ENCODE results near the gene ANAPC13.

The ANAPC13 gene

DNA sequence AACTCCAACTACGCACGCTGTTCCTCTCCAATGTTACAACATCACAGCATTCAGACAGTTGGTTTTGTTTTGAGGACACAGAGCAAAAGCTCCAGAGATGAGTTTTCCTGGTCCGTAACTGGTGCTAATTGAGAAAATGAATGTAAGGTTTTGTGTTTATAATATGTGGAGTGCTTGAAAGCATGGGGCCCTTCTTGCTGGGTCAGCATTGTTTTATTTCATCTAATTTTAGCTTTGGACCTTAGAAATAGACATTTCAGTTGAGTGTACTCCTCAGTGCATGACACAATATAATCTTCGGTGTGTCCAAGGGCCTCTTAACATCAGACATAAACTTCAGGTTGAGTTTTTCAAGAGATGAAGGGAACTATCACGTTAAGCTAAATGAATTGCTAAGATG is 37.1 kb downstream of the ANAPC13 start:
- DNase-seq: no peak

DNA sequence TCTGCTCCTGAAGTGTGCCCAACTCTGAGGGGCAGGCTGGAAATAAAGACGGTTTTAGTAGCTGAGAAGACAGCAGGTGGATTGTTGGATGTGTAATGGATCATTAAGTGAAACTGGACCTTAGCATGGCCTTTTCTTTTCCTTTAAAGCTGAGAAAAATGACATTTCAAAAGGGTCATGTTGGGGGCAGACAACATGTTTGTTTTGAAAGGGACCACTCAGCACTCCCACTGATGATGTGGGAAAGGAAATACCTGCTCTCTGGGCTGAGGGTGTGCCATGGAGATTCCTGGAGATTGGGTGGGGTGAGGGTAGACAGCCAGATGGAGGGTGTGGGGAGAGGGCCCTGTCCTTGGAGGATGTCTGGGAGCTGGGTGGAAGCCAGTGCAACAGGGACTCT is 38.4 kb downstream of the ANAPC13 start:
- DNase-seq: no peak

DNA sequence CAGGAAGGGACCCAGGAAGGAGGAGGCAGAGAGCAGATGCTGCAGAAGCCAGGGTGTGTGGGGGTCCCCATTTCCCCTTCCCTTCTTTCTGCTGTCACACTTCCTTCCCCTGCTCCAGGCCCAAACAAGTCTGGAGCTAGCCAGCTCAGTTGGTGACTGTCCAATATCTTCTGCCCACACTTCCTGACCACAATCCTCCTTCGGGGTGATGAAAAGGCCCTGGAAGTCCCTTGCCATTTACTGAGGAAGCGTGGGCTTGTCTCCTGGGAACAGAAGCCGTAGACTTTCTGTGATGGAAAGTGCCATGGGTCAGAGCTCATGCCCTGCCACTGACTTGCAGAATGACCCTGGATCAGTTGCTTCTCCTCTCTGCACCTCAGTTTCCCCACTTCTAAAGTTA is 39.0 kb downstream of the ANAPC13 start:
- no peak for DNase-seq

DNA sequence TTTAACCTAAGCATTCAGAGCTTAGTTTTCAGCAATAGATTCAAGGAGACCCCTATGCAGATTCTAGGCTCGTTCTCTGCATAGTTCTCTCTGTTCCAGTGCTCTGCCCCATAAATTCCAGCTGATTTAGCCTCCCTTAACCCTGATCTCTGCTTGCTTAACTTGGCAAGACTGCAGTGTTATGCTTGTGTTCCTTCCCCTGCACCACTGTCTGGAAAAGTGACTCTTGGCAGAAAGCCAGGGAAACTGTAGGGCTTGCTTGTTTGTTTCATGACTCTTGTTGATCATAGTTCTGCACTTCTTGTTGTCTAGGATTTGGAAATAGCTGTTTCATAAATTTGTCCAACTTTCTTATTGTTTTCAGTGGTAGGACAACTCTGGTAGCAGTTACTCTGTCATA is 40.1 kb downstream of the ANAPC13 start:
- no peak for DNase-seq

DNA sequence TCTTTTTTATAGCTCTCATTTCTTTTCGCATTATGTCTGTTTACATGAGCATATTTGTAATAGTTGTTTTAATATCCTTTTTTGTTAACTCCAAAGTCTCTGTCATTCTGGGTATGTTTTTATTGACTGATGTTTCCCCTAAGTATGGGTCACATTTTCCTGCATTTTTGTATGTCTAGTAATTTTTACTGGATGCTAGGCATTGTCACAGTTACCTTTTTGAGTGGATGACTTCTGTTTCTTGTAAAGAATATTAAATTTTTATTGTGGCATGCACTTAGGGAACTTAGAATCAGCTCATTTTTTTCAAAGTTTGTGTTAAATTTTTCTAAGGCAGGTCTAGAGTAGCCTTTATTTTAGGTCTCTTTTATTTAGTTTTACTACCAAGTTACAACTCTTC is 40.7 kb downstream of the ANAPC13 start:
- no peak for DNase-seq

DNA sequence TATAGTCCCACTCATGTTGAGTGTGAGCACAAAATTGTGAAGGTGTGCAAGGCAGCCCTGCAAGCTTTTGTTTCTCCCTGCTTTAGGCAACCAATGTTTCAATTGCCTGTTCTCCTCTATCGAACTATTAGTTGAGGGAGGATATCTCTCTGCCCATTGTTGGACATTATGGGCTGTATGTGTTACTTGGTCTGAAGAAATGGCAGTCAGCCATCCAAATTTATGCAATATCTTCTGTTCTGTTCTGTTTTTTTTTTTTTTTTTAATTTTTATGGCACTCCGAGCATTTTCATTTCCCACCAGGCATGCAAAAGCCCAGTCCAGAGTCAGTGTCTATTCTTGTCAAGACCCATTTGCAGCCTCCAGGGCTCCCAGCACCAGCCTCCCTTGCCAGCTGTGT is 44.0 kb downstream of the ANAPC13 start:
- no peak for DNase-seq

DNA sequence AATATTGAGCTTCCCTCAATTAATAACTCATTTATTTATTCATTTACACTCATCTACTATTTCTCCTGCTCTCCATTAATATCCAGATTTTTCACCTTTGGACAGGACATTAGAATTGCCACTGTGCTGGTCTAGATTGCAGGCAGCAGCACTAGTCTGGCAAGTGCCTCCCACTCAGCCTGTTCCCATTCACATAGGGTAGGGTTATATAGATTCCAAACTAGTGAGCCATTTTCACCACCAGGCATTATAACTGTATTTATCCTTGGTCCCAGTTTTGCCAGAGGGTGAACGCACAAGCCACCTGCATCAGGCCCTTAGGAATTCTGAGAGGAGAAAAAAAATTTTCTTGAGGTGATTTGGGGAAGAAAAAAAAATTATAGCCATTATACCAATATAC is 44.5 kb downstream of the ANAPC13 start:
- DNase-seq: no peak

DNA sequence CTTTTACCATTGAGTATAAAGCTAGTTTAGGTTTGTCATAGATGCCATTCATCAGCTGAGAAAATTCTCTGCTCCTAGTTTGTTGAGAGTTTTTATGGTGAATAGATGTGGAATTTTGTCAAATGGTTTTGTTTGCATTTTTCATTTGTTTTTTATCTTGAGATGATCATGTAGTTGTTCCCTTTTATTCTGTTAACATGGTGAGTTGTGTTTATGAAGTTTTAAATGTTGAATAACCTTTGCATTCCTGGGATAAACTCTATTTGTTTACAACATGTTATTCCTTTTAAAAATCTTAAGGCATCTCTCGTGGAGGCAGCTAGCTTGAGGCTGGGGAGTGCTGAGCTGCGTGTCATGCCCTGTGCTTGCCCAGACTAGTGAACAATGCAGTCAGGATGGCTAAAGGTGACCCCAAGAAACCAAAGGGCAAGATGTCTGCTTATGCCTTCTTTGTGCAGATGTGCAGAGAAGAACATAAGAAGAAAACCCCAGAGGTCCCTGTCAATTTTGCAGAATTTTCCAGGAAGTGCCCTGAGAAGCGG is 48.5 kb downstream of the ANAPC13 start:
- DNase-seq: no peak

DNA sequence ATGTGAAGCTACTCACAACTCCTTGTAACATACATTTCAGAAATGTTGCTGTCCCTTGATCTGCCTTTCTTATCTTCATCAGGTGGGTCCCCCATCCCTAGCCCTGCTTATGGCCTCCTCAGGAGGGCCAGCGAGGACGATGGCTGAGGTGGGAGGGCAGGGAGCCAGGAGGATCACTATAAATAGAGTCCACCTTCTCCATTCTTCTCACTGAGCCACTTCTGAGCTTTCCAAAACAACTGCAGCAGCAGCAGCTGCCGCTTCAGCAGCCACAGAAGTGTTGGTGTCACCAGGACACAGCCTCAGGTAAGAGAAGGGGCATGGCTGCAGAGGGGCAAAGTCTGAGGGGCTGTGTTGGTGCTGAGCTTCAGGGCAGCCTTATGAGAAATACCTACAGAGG is 53.5 kb downstream of the ANAPC13 start:
- no peak for DNase-seq

DNA sequence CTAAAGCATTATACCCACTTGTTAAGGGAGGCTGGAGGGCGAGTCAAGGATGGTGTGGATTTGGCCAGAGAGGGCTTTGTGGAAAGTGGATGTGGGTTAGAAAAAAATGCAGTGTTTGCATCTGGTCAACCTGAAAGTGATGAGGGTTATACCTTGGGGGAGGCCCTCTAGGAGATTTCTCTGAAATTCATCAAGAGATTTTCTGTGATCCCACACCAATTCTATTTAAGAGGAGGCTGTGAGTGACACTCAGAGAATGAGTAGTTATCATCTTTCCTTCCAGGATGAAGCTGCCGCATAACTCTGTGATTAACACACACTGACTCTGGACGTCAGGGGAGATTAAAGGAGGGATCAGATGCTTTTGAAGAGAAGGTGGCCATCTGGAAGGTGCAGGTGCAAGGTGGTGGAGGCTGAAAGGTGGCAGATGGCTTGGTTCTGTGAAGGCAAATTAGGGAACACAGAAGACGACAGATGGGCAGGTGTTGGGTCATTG is 54.8 kb downstream of the ANAPC13 start:
- DNase-seq: peak; percentile 20

DNA sequence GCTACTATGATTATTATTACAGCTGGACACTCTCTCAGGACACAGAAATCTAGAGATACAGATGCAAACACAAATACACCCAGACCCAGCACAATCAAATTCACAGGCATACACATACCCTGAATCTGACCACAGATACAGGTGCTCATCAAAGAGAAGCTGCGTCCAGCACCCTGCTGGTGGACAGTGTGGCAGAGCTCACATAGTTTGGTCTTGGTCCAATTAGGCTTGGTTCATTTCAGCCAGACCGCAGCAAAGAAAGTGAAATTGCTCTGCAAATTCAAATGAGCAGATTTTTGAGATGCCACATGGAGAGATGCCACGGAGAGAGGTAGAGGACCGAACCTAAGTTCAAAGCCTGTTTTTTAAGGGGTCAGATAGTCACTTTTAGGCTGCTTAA is 55.6 kb downstream of the ANAPC13 start:
- DNase-seq: no peak

DNA sequence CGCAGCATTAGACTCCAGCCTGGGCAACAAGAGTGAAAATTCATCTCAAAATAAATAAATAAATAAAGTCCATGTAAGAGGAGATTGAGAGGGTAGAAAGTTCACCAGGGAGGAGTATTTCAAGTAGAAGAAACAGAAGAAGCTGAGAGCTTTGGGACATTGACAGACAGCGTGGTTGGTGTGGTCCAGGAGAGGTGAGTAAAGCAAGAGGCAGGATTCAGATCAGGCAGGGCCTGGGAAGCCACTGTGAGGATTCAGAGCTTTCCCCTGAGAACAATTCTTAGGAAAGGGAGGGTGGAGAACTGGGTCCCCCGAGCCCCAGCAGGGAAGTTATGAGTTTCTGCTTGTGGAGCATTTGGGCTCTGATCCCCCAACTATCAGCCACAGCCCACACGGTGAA is 57.4 kb downstream of the ANAPC13 start:
- no peak for DNase-seq
